Lung (tissue), 12 donors: ENCODE results near the gene ID2. TPM values are rescaled to one million over a fixed set of nuclear protein-coding genes. Genes with fewer than 3 reads are reported as not detected.

ENCODE experiments used
- ATAC-seq: fragments of 200-7000 bp; cut with Tn5 transposase; one replicate; pipeline ENCODE4 v1.9.1; 2020; ENCODE audit warnings: moderate number of reproducible peaks; ENCODE audit not compliant: insufficient read depth, low FRiP score
- DNase-seq, 3 donors: peaks; one replicate each; pipeline ENCODE4 v3.0.0-alpha.2; 2013 to 2017
- H3K27ac ChIP-seq, 2 donors: one replicate each; pipeline ENCODE4 v1.5.1; 2013; ENCODE audit warnings: mild to moderate bottlenecking in 2 of 2, moderate library complexity in 2 of 2, control low read depth in 1 of 2, inconsistent platforms in 1 of 2, low read depth in 1 of 2, low read length in 1 of 2
- H3K27me3 ChIP-seq, 3 donors: one replicate each; pipeline ENCODE4 v1.5.1; 2013; ENCODE audit warnings: low read length in 2 of 3; ENCODE audit not compliant: control insufficient read depth in 3 of 3, insufficient read depth in 3 of 3
- H3K36me3 ChIP-seq, 4 donors: one replicate each; pipeline ENCODE4 v1.5.1; 2013; ENCODE audit warnings: low read length in 4 of 4, mild to moderate bottlenecking in 1 of 4, moderate library complexity in 1 of 4; ENCODE audit not compliant: control insufficient read depth in 4 of 4, insufficient read depth in 4 of 4
- H3K4me1 ChIP-seq, 5 donors: one replicate each; pipeline ENCODE4 v1.5.1; 2013; ENCODE audit warnings: low read length in 5 of 5, mild to moderate bottlenecking in 2 of 5, moderate library complexity in 1 of 5; ENCODE audit not compliant: control insufficient read depth in 5 of 5, insufficient read depth in 5 of 5
- H3K4me3 ChIP-seq: one replicate; pipeline ENCODE4 v1.5.1; 2013; ENCODE audit warnings: mild to moderate bottlenecking, control low read depth, moderate library complexity
- H3K9ac ChIP-seq, 2 donors: one replicate each; pipeline ENCODE4 v1.5.1; 2013; ENCODE audit warnings: low read length in 2 of 2, control low read depth in 1 of 2; ENCODE audit not compliant: insufficient read depth in 1 of 2
- H3K9me3 ChIP-seq, 4 donors: one replicate each; pipeline ENCODE4 v1.5.1; 2013; ENCODE audit warnings: low read length in 3 of 4, mild to moderate bottlenecking in 1 of 4, moderate library complexity in 1 of 4; ENCODE audit not compliant: control insufficient read depth in 4 of 4, insufficient read depth in 3 of 4
- WGBS, 2 donors: extraction: QIAGEN DNeasy Blood & Tissue Kit; methylation state at CpG; one replicate each; pipeline ENCODE4 v1.1.7; 2013; 5-methylcytosine and 5-hydroxymethylcytosine counted together
- polyA plus RNA-seq, 2 donors: library from polyadenylated mRNA; stranded (reverse); fragments of 200-250 nt; gene quantifications; one replicate each; pipeline ENCODE4 v1.2.1, GENCODE V29; 2013
- total RNA-seq, 2 donors: library from RNA; depleted of rRNA in 1 of 2; stranded (reverse); fragments of >200 nt in 1 of 2; gene quantifications; one replicate each; pipeline ENCODE4 v1.2.1, GENCODE V29; 2014 to 2021
- TF ChIP-seq, protein P1 (sequence below): IDR thresholded peaks from 2 replicates; pipeline ENCODE4 v1.5.1; 2012; ENCODE audit warnings: mild to moderate bottlenecking; ENCODE audit errors: control extremely low read depth, extremely low read depth
- donor health status: control.
- donor health status: control.
- donor health status: Bipolar disorder and iron deficiency.
- donor health status: healthy.
- donor health status: DM: yes; HTN: yes; CAD: no.

Gene ID2
- total and polyA plus RNA-seq, 4 donors: 67.9 to 227 (median 133) TPM

GRCh38 chr2:8692783-8693156 lies 10.9 kb downstream of the ID2 start:
- Histone ChIP-seq H3K4me3 (no peak overlapping the region), H3K9ac (no peak overlapping the region), H3K27ac (no peak overlapping the region), H3K4me1 (peaks cover 0 to 6% (median 0%) of the 10 kb centered on the region in 5 donors), H3K9me3 (no peaks in the 10 kb centered on the region), H3K36me3 (no peaks in the 10 kb centered on the region), H3K27me3 (no peaks in the 10 kb centered on the region)
- TF ChIP-seq, protein P1, sequence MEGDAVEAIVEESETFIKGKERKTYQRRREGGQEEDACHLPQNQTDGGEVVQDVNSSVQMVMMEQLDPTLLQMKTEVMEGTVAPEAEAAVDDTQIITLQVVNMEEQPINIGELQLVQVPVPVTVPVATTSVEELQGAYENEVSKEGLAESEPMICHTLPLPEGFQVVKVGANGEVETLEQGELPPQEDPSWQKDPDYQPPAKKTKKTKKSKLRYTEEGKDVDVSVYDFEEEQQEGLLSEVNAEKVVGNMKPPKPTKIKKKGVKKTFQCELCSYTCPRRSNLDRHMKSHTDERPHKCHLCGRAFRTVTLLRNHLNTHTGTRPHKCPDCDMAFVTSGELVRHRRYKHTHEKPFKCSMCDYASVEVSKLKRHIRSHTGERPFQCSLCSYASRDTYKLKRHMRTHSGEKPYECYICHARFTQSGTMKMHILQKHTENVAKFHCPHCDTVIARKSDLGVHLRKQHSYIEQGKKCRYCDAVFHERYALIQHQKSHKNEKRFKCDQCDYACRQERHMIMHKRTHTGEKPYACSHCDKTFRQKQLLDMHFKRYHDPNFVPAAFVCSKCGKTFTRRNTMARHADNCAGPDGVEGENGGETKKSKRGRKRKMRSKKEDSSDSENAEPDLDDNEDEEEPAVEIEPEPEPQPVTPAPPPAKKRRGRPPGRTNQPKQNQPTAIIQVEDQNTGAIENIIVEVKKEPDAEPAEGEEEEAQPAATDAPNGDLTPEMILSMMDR: no peak
- 34 to 52% methylated on average over 7 of the region's 7 CpGs for WGBS, 2 donors
- DNase-seq: no peak
- no peak for ATAC-seq

DNA sequence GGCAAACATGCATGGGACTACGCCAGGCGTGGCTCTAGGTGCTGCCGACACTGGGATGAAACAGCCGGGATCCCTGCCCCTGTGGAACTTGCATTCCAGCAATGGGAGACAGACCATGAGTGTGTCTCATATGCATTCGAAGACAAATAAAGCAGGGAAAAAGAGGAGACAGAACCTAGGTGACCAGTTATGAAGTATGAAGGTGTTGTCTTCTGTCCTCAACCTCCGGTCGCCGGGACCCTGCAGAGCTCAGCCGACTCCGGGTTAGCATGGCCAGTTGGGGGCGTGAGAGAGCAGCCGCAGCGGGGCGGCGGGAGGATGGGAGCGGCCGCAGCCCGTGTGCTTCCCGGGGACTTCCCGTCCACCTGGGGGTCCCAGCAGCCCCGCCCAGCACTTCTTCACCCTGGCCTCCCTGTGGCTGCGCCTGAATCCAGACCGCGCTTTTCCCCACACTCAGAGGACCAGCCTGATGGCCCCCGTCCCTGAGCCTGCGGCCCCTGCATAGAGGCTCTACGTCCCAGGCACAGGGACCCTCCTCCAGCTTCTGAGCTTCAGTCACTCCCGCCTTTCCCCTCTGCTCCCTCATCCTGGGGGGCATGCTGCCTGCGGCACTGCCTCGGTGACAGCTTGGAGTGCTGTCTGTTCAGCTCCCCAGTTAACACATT lies 11.4 kb downstream of the ID2 start:
- H3K9ac ChIP-seq: no peak overlapping the region
- peaks cover 0 to 6% (median 0%) of the 10 kb centered on the region in 5 donors for H3K4me1 ChIP-seq
- WGBS, 2 donors: 16 to 19% methylated on average over 30 of the region's 30 CpGs
- no peaks in the 10 kb centered on the region for H3K27me3 ChIP-seq
- H3K9me3 ChIP-seq: no peaks in the 10 kb centered on the region
- H3K4me3 ChIP-seq: no peak overlapping the region
- ATAC-seq (peak; percentile 58), DNase-seq (peak; percentile 52 to 71 (median 63))
- no peaks in the 10 kb centered on the region for H3K36me3 ChIP-seq
- no peak overlapping the region for H3K27ac ChIP-seq
- TF ChIP-seq, protein P1: peak; percentile 2

GRCh38 chr2:8694737-8695136 lies 12.9 kb downstream of the ID2 start:
- H3K9me3 ChIP-seq: no peaks in the 10 kb centered on the region
- no peak for ATAC-seq
- H3K36me3 ChIP-seq: no peaks in the 10 kb centered on the region
- no peak overlapping the region for H3K27ac ChIP-seq
- peak in 1 of 3 donors; percentile 27 for DNase-seq
- no peak overlapping the region for H3K4me3 ChIP-seq
- WGBS, 2 donors: 81 to 90% methylated on average over 8 of the region's 8 CpGs
- peaks cover 0 to 6% (median 0%) of the 10 kb centered on the region in 5 donors for H3K4me1 ChIP-seq
- no peaks in the 10 kb centered on the region for H3K27me3 ChIP-seq
- no peak overlapping the region for H3K9ac ChIP-seq
- TF ChIP-seq, protein P1: no peak

- DNase-seq: no peak
- Histone ChIP-seq H3K4me3 (no peak overlapping the region), H3K27ac (no peak overlapping the region), H3K9ac (no peak overlapping the region), H3K9me3 (no peaks in the 10 kb centered on the region), H3K36me3 (no peaks in the 10 kb centered on the region), H3K4me1 (peaks cover 0 to 6% (median 0%) of the 10 kb centered on the region in 5 donors), H3K27me3 (no peaks in the 10 kb centered on the region)
- TF ChIP-seq, protein P1: no peak
- 92 to 96% methylated on average over 5 of the region's 5 CpGs for WGBS, 2 donors
- ATAC-seq: no peak
These were observed 15.3 kb downstream of the ID2 start for GRCh38 chr2:8697190-8697589.
